Measurements from ENCODE around the gene TANGO6.

The TANGO6 gene

GRCh38 chr16:69115361-69115760 is 272.0 kb downstream of the TANGO6 start:
- in situ Hi-C loops (cut with MboI; ENCODE audit: low sequenced_read_pairs, unreplicated experiment): loop anchor here (10.0 to 25.0 kb wide), 2 partner anchors 253 to 411 kb away; no protein-coding TSS in a partner anchor
- TF ChIP-seq, protein P1, sequence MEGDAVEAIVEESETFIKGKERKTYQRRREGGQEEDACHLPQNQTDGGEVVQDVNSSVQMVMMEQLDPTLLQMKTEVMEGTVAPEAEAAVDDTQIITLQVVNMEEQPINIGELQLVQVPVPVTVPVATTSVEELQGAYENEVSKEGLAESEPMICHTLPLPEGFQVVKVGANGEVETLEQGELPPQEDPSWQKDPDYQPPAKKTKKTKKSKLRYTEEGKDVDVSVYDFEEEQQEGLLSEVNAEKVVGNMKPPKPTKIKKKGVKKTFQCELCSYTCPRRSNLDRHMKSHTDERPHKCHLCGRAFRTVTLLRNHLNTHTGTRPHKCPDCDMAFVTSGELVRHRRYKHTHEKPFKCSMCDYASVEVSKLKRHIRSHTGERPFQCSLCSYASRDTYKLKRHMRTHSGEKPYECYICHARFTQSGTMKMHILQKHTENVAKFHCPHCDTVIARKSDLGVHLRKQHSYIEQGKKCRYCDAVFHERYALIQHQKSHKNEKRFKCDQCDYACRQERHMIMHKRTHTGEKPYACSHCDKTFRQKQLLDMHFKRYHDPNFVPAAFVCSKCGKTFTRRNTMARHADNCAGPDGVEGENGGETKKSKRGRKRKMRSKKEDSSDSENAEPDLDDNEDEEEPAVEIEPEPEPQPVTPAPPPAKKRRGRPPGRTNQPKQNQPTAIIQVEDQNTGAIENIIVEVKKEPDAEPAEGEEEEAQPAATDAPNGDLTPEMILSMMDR (IDR thresholded peaks at IDR 0.05; ENCODE audit: borderline replicate concordance, control extremely low read depth, extremely low read depth, insufficient read depth, missing control alignments): no peak
- no peak for DNase-seq (ENCODE audit: low spot score)

DNA sequence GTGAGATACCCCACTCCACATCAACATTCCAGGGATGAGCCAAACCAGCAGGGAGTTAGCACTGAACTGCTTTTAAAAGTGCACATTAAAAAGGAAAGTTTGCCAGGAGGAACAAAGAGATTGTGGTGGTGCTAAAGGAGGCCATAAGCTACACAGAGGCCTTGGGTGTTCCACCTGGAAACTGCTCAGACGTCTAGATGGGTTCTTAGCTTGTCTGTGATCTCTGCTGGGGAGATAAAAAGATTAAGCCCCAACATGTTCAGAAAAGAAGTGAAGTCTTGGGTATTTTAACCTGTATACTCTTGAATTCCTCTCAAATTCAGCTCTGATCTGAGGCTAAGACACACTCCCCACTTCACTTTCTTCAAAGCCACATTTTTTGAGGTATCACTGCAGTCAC is 272.5 kb downstream of the TANGO6 start:
- TF ChIP-seq, protein P1 (IDR thresholded peaks at IDR 0.05; ENCODE audit: borderline replicate concordance, control extremely low read depth, extremely low read depth, insufficient read depth, missing control alignments): no peak
- no peak for DNase-seq (ENCODE audit: low spot score)
- in situ Hi-C loops (cut with MboI; ENCODE audit: low sequenced_read_pairs, unreplicated experiment): loop anchor here (10.0 to 25.0 kb wide), 2 partner anchors 254 to 411 kb away; no protein-coding TSS in a partner anchor

- in situ Hi-C loops (cut with MboI; ENCODE audit: low sequenced_read_pairs, unreplicated experiment): loop anchor here (10.0 to 25.0 kb wide), 2 partner anchors 254 to 412 kb away; no protein-coding TSS in a partner anchor
- DNase-seq (ENCODE audit: low spot score): no peak
- TF ChIP-seq, protein P1 (IDR thresholded peaks at IDR 0.05; ENCODE audit: borderline replicate concordance, control extremely low read depth, extremely low read depth, insufficient read depth, missing control alignments): no peak
These were observed 273.0 kb downstream of the TANGO6 start for GRCh38 chr16:69116256-69116875.

GRCh38 chr16:69116906-69117305 is 273.6 kb downstream of the TANGO6 start:
- TF ChIP-seq, protein P1 (IDR thresholded peaks at IDR 0.05; ENCODE audit: borderline replicate concordance, control extremely low read depth, extremely low read depth, insufficient read depth, missing control alignments): no peak
- in situ Hi-C loops (cut with MboI; ENCODE audit: low sequenced_read_pairs, unreplicated experiment): loop anchor here (10.0 to 25.0 kb wide), 2 partner anchors 255 to 412 kb away; no protein-coding TSS in a partner anchor
- no peak for DNase-seq (ENCODE audit: low spot score)

GRCh38 chr16:69118468-69118867 is 275.1 kb downstream of the TANGO6 start:
- TF ChIP-seq, protein P1 (IDR thresholded peaks at IDR 0.05; ENCODE audit: borderline replicate concordance, control extremely low read depth, extremely low read depth, insufficient read depth, missing control alignments): no peak
- DNase-seq (ENCODE audit: low spot score): no peak
- in situ Hi-C loops (cut with MboI; ENCODE audit: low sequenced_read_pairs, unreplicated experiment): loop anchor here (10.0 to 25.0 kb wide), 2 partner anchors 256 to 414 kb away; no protein-coding TSS in a partner anchor

DNA sequence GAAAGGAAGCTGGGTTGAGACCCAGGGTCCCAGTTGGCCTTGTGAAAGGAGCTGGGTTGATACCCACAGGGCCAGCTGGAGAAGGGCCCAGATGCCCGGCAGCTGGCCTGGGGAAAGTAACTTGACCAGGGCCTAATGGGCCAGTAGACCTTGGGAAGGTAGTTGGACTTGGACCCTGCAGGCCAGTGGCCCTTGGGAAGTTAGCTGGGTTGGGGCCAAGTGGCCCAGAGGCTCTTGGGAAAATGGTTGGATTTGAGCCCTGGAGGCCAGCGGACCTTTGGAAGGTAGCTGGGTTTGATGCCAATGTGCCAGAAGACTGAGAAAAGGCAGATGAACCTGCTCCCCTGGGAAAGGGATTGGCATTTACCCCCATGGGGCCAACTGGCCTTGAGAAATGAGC is 275.7 kb downstream of the TANGO6 start:
- TF ChIP-seq, protein P1 (IDR thresholded peaks at IDR 0.05; ENCODE audit: borderline replicate concordance, control extremely low read depth, extremely low read depth, insufficient read depth, missing control alignments): no peak
- in situ Hi-C loops (cut with MboI; ENCODE audit: low sequenced_read_pairs, unreplicated experiment): loop anchor here (10.0 to 25.0 kb wide), 2 partner anchors 257 to 414 kb away; no protein-coding TSS in a partner anchor
- no peak for DNase-seq (ENCODE audit: low spot score)

All from GM13976 (cell line).